ENCODE measurements around the gene SFXN4. TPM values are rescaled to one million over a fixed set of nuclear protein-coding genes. Genes with fewer than 3 reads are reported as not detected.

The SFXN4 gene
- total RNA-seq, 2 experiments from 2014 or later, result 27.8 to 46.4 TPM

DNA sequence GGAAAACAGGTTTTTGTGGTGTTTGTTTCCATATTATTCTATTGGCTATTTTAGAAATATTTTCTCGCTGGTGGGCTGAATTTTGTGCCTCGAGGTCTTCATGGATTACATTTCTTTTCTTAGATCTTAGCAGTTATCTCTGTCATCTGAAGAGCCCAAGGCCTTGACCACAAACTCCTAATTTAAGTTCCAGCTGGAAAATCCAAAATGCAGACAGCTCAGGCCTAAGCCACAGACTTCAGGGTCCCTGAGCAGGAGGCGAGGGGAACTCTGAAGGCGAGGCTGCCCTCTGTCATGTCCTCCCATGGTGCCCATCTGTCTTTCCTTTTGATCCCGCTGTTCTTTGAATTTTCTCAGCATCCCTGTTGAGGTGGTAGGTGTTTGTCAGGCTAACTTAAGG is 47.3 kb downstream of the SFXN4 start:
- no peaks in the 10 kb centered on the region for H4K20me1 ChIP-seq (ENCODE audit: insufficient read depth, low read length)
- H3K9me3 ChIP-seq (ENCODE audit: low read length), result no peaks in the 10 kb centered on the region
- CTCF ChIA-PET (ENCODE audit: unreplicated experiment), result interaction anchor here (1.5 kb wide), 1 partner anchor 13 kb away, joined by 3 read pairs; no protein-coding TSS in a partner anchor
- POLR2A ChIA-PET, result interaction anchor here (1.0 to 1.6 kb wide), 3 partner anchors 14 to 17 kb away, joined by 3 to 5 read pairs (median 3); partner anchors contain the start of gene DENND10
- BruUV-seq (replicated peaks), result no TSS peak
- H3K4me3 ChIP-seq (ENCODE audit: low read depth, low read length, poor library complexity, severe bottlenecking), result no peak overlapping the region
- DNase-seq (ENCODE audit: low spot score), result no peak
- intact Hi-C loops (cut with micrococcal nuclease; ENCODE audit: unreplicated experiment), result no loop called here
- TF ChIP-seq, protein P1, sequence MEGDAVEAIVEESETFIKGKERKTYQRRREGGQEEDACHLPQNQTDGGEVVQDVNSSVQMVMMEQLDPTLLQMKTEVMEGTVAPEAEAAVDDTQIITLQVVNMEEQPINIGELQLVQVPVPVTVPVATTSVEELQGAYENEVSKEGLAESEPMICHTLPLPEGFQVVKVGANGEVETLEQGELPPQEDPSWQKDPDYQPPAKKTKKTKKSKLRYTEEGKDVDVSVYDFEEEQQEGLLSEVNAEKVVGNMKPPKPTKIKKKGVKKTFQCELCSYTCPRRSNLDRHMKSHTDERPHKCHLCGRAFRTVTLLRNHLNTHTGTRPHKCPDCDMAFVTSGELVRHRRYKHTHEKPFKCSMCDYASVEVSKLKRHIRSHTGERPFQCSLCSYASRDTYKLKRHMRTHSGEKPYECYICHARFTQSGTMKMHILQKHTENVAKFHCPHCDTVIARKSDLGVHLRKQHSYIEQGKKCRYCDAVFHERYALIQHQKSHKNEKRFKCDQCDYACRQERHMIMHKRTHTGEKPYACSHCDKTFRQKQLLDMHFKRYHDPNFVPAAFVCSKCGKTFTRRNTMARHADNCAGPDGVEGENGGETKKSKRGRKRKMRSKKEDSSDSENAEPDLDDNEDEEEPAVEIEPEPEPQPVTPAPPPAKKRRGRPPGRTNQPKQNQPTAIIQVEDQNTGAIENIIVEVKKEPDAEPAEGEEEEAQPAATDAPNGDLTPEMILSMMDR (conservative IDR thresholded peaks at IDR 0.05; ENCODE audit: low read length), result no peak
- TF ChIP-seq EZH2phosphoT487 (IDR thresholded peaks at IDR 0.05; ENCODE audit: borderline replicate concordance, low read depth, low read length), result no peak
- no peak overlapping the region for H3K4me2 ChIP-seq (ENCODE audit: low read length)
- H3K79me2 ChIP-seq (ENCODE audit: insufficient read depth, low read depth, low read length), result no peaks in the 10 kb centered on the region
- H2AFZ ChIP-seq (ENCODE audit: low read length), result no peak overlapping the region
- peaks cover 19% of the 10 kb centered on the region for H3K4me1 ChIP-seq (ENCODE audit: insufficient read depth, low read length, poor library complexity, severe bottlenecking)
- H3K36me3 ChIP-seq (ENCODE audit: insufficient read depth, low read length), result peaks cover 54% of the 10 kb centered on the region
- no peaks in the 10 kb centered on the region for H3K9me2 ChIP-seq (ENCODE audit: insufficient read depth, low read length)
- no peak overlapping the region for H3K27ac ChIP-seq (ENCODE audit: low read depth, low read length, poor library complexity, severe bottlenecking)

- no peak overlapping the region for H3K4me2 ChIP-seq (ENCODE audit: low read length)
- ChIA-PET CTCF (ENCODE audit: unreplicated experiment) (no interaction called here), POLR2A (interaction anchor here (0.5 to 1.7 kb wide), 4 partner anchors 12 to 122 kb away, joined by 3 to 6 read pairs (median 3); partner anchors contain the start of gene DENND10)
- peaks cover 51% of the 10 kb centered on the region for H3K36me3 ChIP-seq (ENCODE audit: insufficient read depth, low read length)
- H3K27ac ChIP-seq (ENCODE audit: low read depth, low read length, poor library complexity, severe bottlenecking), result no peak overlapping the region
- no peaks in the 10 kb centered on the region for H3K9me2 ChIP-seq (ENCODE audit: insufficient read depth, low read length)
- intact Hi-C loops (cut with micrococcal nuclease; ENCODE audit: unreplicated experiment), result no loop called here
- no peak for DNase-seq (ENCODE audit: low spot score)
- no peak overlapping the region for H2AFZ ChIP-seq (ENCODE audit: low read length)
- no peaks in the 10 kb centered on the region for H4K20me1 ChIP-seq (ENCODE audit: insufficient read depth, low read length)
- no peak overlapping the region for H3K4me3 ChIP-seq (ENCODE audit: low read depth, low read length, poor library complexity, severe bottlenecking)
- no TSS peak for BruUV-seq (replicated peaks)
- H3K9me3 ChIP-seq (ENCODE audit: low read length), result no peaks in the 10 kb centered on the region
- no peaks in the 10 kb centered on the region for H3K79me2 ChIP-seq (ENCODE audit: insufficient read depth, low read depth, low read length)
- TF ChIP-seq, protein P1 (conservative IDR thresholded peaks at IDR 0.05; ENCODE audit: low read length), result no peak
- no peak for TF ChIP-seq EZH2phosphoT487 (IDR thresholded peaks at IDR 0.05; ENCODE audit: borderline replicate concordance, low read depth, low read length)
- H3K4me1 ChIP-seq (ENCODE audit: insufficient read depth, low read length, poor library complexity, severe bottlenecking), result peaks cover 19% of the 10 kb centered on the region
Measured at GRCh38 chr10:119116326-119116951, 49.1 kb downstream of the SFXN4 start.

DNA sequence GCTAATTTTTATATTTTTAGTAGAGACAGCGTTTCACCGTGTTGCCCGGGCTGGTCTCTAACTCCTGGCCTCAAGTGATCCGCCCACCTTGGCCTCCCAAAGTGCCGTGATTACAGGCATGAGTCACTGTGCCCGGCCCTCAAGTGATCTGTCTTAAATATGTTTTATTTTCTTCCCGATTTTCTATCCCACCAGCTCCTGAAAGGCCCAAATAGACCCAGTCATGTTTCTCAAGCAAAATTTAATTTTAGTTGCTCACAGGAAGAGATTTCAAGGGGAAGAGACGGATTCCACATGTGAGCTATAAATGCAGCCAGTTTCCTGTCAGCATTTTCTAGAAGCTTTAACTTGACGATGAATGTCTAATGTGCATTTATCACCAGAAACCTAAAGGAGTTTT is 49.6 kb downstream of the SFXN4 start:
- intact Hi-C loops (cut with micrococcal nuclease; ENCODE audit: unreplicated experiment), result no loop called here
- POLR2A ChIA-PET, result interaction anchor here (0.5 to 1.7 kb wide), 4 partner anchors 12 to 192 kb away, joined by 3 to 6 read pairs (median 3); partner anchors contain the start of gene DENND10
- no peak overlapping the region for H3K4me2 ChIP-seq (ENCODE audit: low read length)
- H3K79me2 ChIP-seq (ENCODE audit: insufficient read depth, low read depth, low read length), result no peaks in the 10 kb centered on the region
- BruUV-seq (replicated peaks), result no TSS peak
- peaks cover 52% of the 10 kb centered on the region for H3K36me3 ChIP-seq (ENCODE audit: insufficient read depth, low read length)
- H3K9me3 ChIP-seq (ENCODE audit: low read length), result no peaks in the 10 kb centered on the region
- TF ChIP-seq, protein P1 (conservative IDR thresholded peaks at IDR 0.05; ENCODE audit: low read length), result no peak
- no peak for TF ChIP-seq EZH2phosphoT487 (IDR thresholded peaks at IDR 0.05; ENCODE audit: borderline replicate concordance, low read depth, low read length)
- no peak overlapping the region for H2AFZ ChIP-seq (ENCODE audit: low read length)
- no peak overlapping the region for H3K4me3 ChIP-seq (ENCODE audit: low read depth, low read length, poor library complexity, severe bottlenecking)
- peaks cover 17% of the 10 kb centered on the region for H3K4me1 ChIP-seq (ENCODE audit: insufficient read depth, low read length, poor library complexity, severe bottlenecking)
- H4K20me1 ChIP-seq (ENCODE audit: insufficient read depth, low read length), result no peaks in the 10 kb centered on the region
- CTCF ChIA-PET (ENCODE audit: unreplicated experiment), result no interaction called here
- H3K27ac ChIP-seq (ENCODE audit: low read depth, low read length, poor library complexity, severe bottlenecking), result no peak overlapping the region
- no peaks in the 10 kb centered on the region for H3K9me2 ChIP-seq (ENCODE audit: insufficient read depth, low read length)
- no peak for DNase-seq (ENCODE audit: low spot score)

Data from OCI-LY7 (cell line).